ENCODE data around the gene SHQ1. TPM values are rescaled to one million over a fixed set of nuclear protein-coding genes. Genes with fewer than 3 reads are reported as not detected.

The SHQ1 gene
- total RNA-seq, 1 experiment from 2014 or later = 22.3 TPM

- H3K27me3 ChIP-seq (ENCODE audit: low read length) = no peaks in the 10 kb centered on the region
- no peaks in the 10 kb centered on the region for H3K4me1 ChIP-seq (ENCODE audit: low read length)
- H3K9me3 ChIP-seq (ENCODE audit: low read length) = no peaks in the 10 kb centered on the region
- H3K9me2 ChIP-seq (replicated peaks; ENCODE audit: insufficient read depth, low read length) = no peaks in the 10 kb centered on the region
- H3K36me3 ChIP-seq (ENCODE audit: insufficient read depth, low read length) = no peaks in the 10 kb centered on the region
- H3K9ac ChIP-seq (ENCODE audit: low read length) = no peak overlapping the region
- no peak overlapping the region for H2AFZ ChIP-seq (ENCODE audit: low read length)
- H4K20me1 ChIP-seq (ENCODE audit: insufficient read depth, low read depth, low read length) = no peaks in the 10 kb centered on the region
- no peaks in the 10 kb centered on the region for H3K79me2 ChIP-seq (ENCODE audit: low read length)
- no peak overlapping the region for H3K27ac ChIP-seq (ENCODE audit: low read length)
- no peak overlapping the region for H3K4me3 ChIP-seq (ENCODE audit: low read length)
- DNase-seq = no peak
- no peak overlapping the region for H3K4me2 ChIP-seq (ENCODE audit: low read depth, low read length, poor library complexity, severe bottlenecking)
Measured at GRCh38 chr3:72860846-72861245, 12.6 kb upstream of the SHQ1 start.

GRCh38 chr3:72860053-72860452, 11.8 kb upstream of the SHQ1 start:
- no peak overlapping the region for H3K9ac ChIP-seq (ENCODE audit: low read length)
- H3K4me2 ChIP-seq (ENCODE audit: low read depth, low read length, poor library complexity, severe bottlenecking) = no peak overlapping the region
- no peak overlapping the region for H2AFZ ChIP-seq (ENCODE audit: low read length)
- no peak overlapping the region for H3K4me3 ChIP-seq (ENCODE audit: low read length)
- no peaks in the 10 kb centered on the region for H3K79me2 ChIP-seq (ENCODE audit: low read length)
- H3K27ac ChIP-seq (ENCODE audit: low read length) = no peak overlapping the region
- H3K9me3 ChIP-seq (ENCODE audit: low read length) = no peaks in the 10 kb centered on the region
- H3K9me2 ChIP-seq (replicated peaks; ENCODE audit: insufficient read depth, low read length) = no peaks in the 10 kb centered on the region
- no peak for DNase-seq
- H3K4me1 ChIP-seq (ENCODE audit: low read length) = no peaks in the 10 kb centered on the region
- H3K36me3 ChIP-seq (ENCODE audit: insufficient read depth, low read length) = no peaks in the 10 kb centered on the region
- H4K20me1 ChIP-seq (ENCODE audit: insufficient read depth, low read depth, low read length) = no peaks in the 10 kb centered on the region
- H3K27me3 ChIP-seq (ENCODE audit: low read length) = no peaks in the 10 kb centered on the region

- H3K27ac ChIP-seq (ENCODE audit: low read length) = no peak overlapping the region
- H3K4me3 ChIP-seq (ENCODE audit: low read length) = no peak overlapping the region
- no peaks in the 10 kb centered on the region for H3K9me2 ChIP-seq (replicated peaks; ENCODE audit: insufficient read depth, low read length)
- H3K27me3 ChIP-seq (ENCODE audit: low read length) = no peaks in the 10 kb centered on the region
- no peaks in the 10 kb centered on the region for H3K4me1 ChIP-seq (ENCODE audit: low read length)
- no peak overlapping the region for H2AFZ ChIP-seq (ENCODE audit: low read length)
- H3K9me3 ChIP-seq (ENCODE audit: low read length) = no peaks in the 10 kb centered on the region
- no peaks in the 10 kb centered on the region for H3K36me3 ChIP-seq (ENCODE audit: insufficient read depth, low read length)
- no peaks in the 10 kb centered on the region for H4K20me1 ChIP-seq (ENCODE audit: insufficient read depth, low read depth, low read length)
- DNase-seq = no peak
- no peak overlapping the region for H3K9ac ChIP-seq (ENCODE audit: low read length)
- no peaks in the 10 kb centered on the region for H3K79me2 ChIP-seq (ENCODE audit: low read length)
- no peak overlapping the region for H3K4me2 ChIP-seq (ENCODE audit: low read depth, low read length, poor library complexity, severe bottlenecking)
Measured at GRCh38 chr3:72855001-72855400, 6.8 kb upstream of the SHQ1 start.

GRCh38 chr3:72848703-72849081, 447 bp upstream of the SHQ1 start:
- Histone ChIP-seq H3K36me3 (ENCODE audit: insufficient read depth, low read length) (peaks cover 3% of the 10 kb centered on the region; the same call in 1 of the 2 replicates), H3K4me3 (ENCODE audit: low read length) (peak overlapping the region; percentile 74), H3K79me2 (ENCODE audit: low read length) (peaks cover 45% of the 10 kb centered on the region), H3K4me1 (ENCODE audit: low read length) (peaks cover 42% of the 10 kb centered on the region), H3K4me2 (ENCODE audit: low read depth, low read length, poor library complexity, severe bottlenecking) (peak overlapping the region; percentile 88), H3K9ac (ENCODE audit: low read length) (peak overlapping the region; percentile 47), H3K9me3 (ENCODE audit: low read length) (no peaks in the 10 kb centered on the region), H3K9me2 (replicated peaks; ENCODE audit: insufficient read depth, low read length) (no peaks in the 10 kb centered on the region), H3K27ac (ENCODE audit: low read length) (no peak overlapping the region), H4K20me1 (ENCODE audit: insufficient read depth, low read depth, low read length) (no peaks in the 10 kb centered on the region), H3K27me3 (ENCODE audit: low read length) (no peaks in the 10 kb centered on the region), H2AFZ (ENCODE audit: low read length) (peak overlapping the region; percentile 72)
- DNase-seq = no peak

- peak overlapping the region; percentile 74 for H3K4me3 ChIP-seq (ENCODE audit: low read length)
- peaks cover 42% of the 10 kb centered on the region for H3K4me1 ChIP-seq (ENCODE audit: low read length)
- no peaks in the 10 kb centered on the region for H3K9me3 ChIP-seq (ENCODE audit: low read length)
- H2AFZ ChIP-seq (ENCODE audit: low read length) = no peak overlapping the region
- H3K9ac ChIP-seq (ENCODE audit: low read length) = peak overlapping the region; percentile 76
- H3K9me2 ChIP-seq (replicated peaks; ENCODE audit: insufficient read depth, low read length) = no peaks in the 10 kb centered on the region
- peak overlapping the region; percentile 88 for H3K4me2 ChIP-seq (ENCODE audit: low read depth, low read length, poor library complexity, severe bottlenecking)
- no peaks in the 10 kb centered on the region for H4K20me1 ChIP-seq (ENCODE audit: insufficient read depth, low read depth, low read length)
- H3K79me2 ChIP-seq (ENCODE audit: low read length) = peaks cover 52% of the 10 kb centered on the region
- DNase-seq = no peak
- no peaks in the 10 kb centered on the region for H3K27me3 ChIP-seq (ENCODE audit: low read length)
- H3K27ac ChIP-seq (ENCODE audit: low read length) = no peak overlapping the region
- peaks cover 4% of the 10 kb centered on the region; the same call in 1 of the 2 replicates for H3K36me3 ChIP-seq (ENCODE audit: insufficient read depth, low read length)
Measured at GRCh38 chr3:72847282-72847681, 963 bp downstream of the SHQ1 start.

GRCh38 chr3:72846166-72846565, 2.1 kb downstream of the SHQ1 start:
- 0 out of 2 replicates have a peak overlapping the region, but pooled peaks have one; percentile 4 for H3K27ac ChIP-seq (ENCODE audit: low read length)
- peaks cover 42% of the 10 kb centered on the region for H3K4me1 ChIP-seq (ENCODE audit: low read length)
- peaks cover 52% of the 10 kb centered on the region for H3K79me2 ChIP-seq (ENCODE audit: low read length)
- H3K9me2 ChIP-seq (replicated peaks; ENCODE audit: insufficient read depth, low read length) = no peaks in the 10 kb centered on the region
- no peak overlapping the region for H2AFZ ChIP-seq (ENCODE audit: low read length)
- no peaks in the 10 kb centered on the region for H3K9me3 ChIP-seq (ENCODE audit: low read length)
- H3K4me3 ChIP-seq (ENCODE audit: low read length) = peak overlapping the region; percentile 74; the same call in 1 of the 2 replicates
- H3K27me3 ChIP-seq (ENCODE audit: low read length) = no peaks in the 10 kb centered on the region
- no peaks in the 10 kb centered on the region for H4K20me1 ChIP-seq (ENCODE audit: insufficient read depth, low read depth, low read length)
- H3K36me3 ChIP-seq (ENCODE audit: insufficient read depth, low read length) = peaks cover 15% of the 10 kb centered on the region; the same call in 1 of the 2 replicates
- no peak for DNase-seq
- 0 out of 2 replicates have a peak overlapping the region, but pooled peaks have one; percentile 17 for H3K9ac ChIP-seq (ENCODE audit: low read length)
- H3K4me2 ChIP-seq (ENCODE audit: low read depth, low read length, poor library complexity, severe bottlenecking) = peak overlapping the region; percentile 88

GRCh38 chr3:72844436-72844993, 3.7 kb downstream of the SHQ1 start:
- H3K79me2 ChIP-seq (ENCODE audit: low read length) = peaks cover 52% of the 10 kb centered on the region
- H3K4me2 ChIP-seq (ENCODE audit: low read depth, low read length, poor library complexity, severe bottlenecking) = no peak overlapping the region
- no peak for DNase-seq

GRCh38 chr3:72839057-72839456, 9.2 kb downstream of the SHQ1 start:
- Histone ChIP-seq H3K36me3 (ENCODE audit: insufficient read depth, low read length) (peaks cover 30% of the 10 kb centered on the region; the same call in 1 of the 2 replicates), H3K9me2 (replicated peaks; ENCODE audit: insufficient read depth, low read length) (no peaks in the 10 kb centered on the region), H3K4me3 (ENCODE audit: low read length) (no peak overlapping the region), H3K79me2 (ENCODE audit: low read length) (peaks cover 21% of the 10 kb centered on the region), H3K4me1 (ENCODE audit: low read length) (peaks cover under 1% of the 10 kb centered on the region; the same call in 1 of the 2 replicates), H3K9ac (ENCODE audit: low read length) (no peak overlapping the region), H3K27me3 (ENCODE audit: low read length) (no peaks in the 10 kb centered on the region), H2AFZ (ENCODE audit: low read length) (no peak overlapping the region), H3K9me3 (ENCODE audit: low read length) (no peaks in the 10 kb centered on the region), H3K4me2 (ENCODE audit: low read depth, low read length, poor library complexity, severe bottlenecking) (no peak overlapping the region), H3K27ac (ENCODE audit: low read length) (no peak overlapping the region), H4K20me1 (ENCODE audit: insufficient read depth, low read depth, low read length) (no peaks in the 10 kb centered on the region)
- no peak for DNase-seq

More at GRCh38 chr3:72844436-72844993, 3.7 kb downstream of the SHQ1 start:
- H3K36me3 ChIP-seq (ENCODE audit: insufficient read depth, low read length) = peaks cover 23% of the 10 kb centered on the region; the same call in 1 of the 2 replicates
- no peaks in the 10 kb centered on the region for H4K20me1 ChIP-seq (ENCODE audit: insufficient read depth, low read depth, low read length)
- no peak overlapping the region for H3K9ac ChIP-seq (ENCODE audit: low read length)
- H3K9me3 ChIP-seq (ENCODE audit: low read length) = no peaks in the 10 kb centered on the region
- H3K9me2 ChIP-seq (replicated peaks; ENCODE audit: insufficient read depth, low read length) = no peaks in the 10 kb centered on the region
- H3K4me3 ChIP-seq (ENCODE audit: low read length) = no peak overlapping the region
- no peaks in the 10 kb centered on the region for H3K27me3 ChIP-seq (ENCODE audit: low read length)
- no peak overlapping the region for H3K27ac ChIP-seq (ENCODE audit: low read length)
- no peak overlapping the region for H2AFZ ChIP-seq (ENCODE audit: low read length)
- peaks cover 42% of the 10 kb centered on the region for H3K4me1 ChIP-seq (ENCODE audit: low read length)
